Jurkat, Clone E6-1 (cell line): ENCODE measurements around the gene SRMS.

ENCODE experiments used
- DNase-seq: peaks from one replicate; pipeline ENCODE4 v3.0.0-alpha.2; 2011; ENCODE audit warnings: low read depth, low spot score
- H3K4me3 ChIP-seq: 2 replicates; pipeline ENCODE4 v1.5.1; 2011; ENCODE audit warnings: mild to moderate bottlenecking, low read length, control low read depth, moderate library complexity

Gene SRMS

GRCh38 chr20:63555661-63556381 lies 8.3 kb upstream of the SRMS start:
- DNase-seq: no peak
- H3K4me3 ChIP-seq: no peak overlapping the region

GRCh38 chr20:63554361-63555278 lies 7.1 kb upstream of the SRMS start:
- DNase-seq: no peak
- H3K4me3 ChIP-seq: no peak overlapping the region

GRCh38 chr20:63553933-63554290 lies 6.4 kb upstream of the SRMS start, which contains the start of gene FNDC11:
TSS of gene FNDC11 (plus strand) at chr20:63554159. CDS start at chr20:63555664, 1,505 bp downstream.
- no peak for DNase-seq
- H3K4me3 ChIP-seq: peak within 1 kb of the TSS; percentile 37

- DNase-seq: peak; percentile 74
- H3K4me3 ChIP-seq: peak overlapping the region; percentile 37
Measured at GRCh38 chr20:63553251-63553932, 5.8 kb upstream of the SRMS start.

GRCh38 chr20:63552481-63553249 lies 5.1 kb upstream of the SRMS start:
- H3K4me3 ChIP-seq: peak overlapping the region; percentile 37
- DNase-seq: peak; percentile 92

- DNase-seq: no peak
- no peak overlapping the region for H3K4me3 ChIP-seq
Measured at GRCh38 chr20:63551068-63551467, 3.5 kb upstream of the SRMS start.

- H3K4me3 ChIP-seq: no peak overlapping the region
- DNase-seq: no peak
Measured at GRCh38 chr20:63549679-63550282, 2.2 kb upstream of the SRMS start.

- no peak for DNase-seq
- no peak overlapping the region for H3K4me3 ChIP-seq
Measured at GRCh38 chr20:63549019-63549418, 1.5 kb upstream of the SRMS start.

GRCh38 chr20:63548542-63548941 lies 993 bp upstream of the SRMS start:
- H3K4me3 ChIP-seq: no peak overlapping the region
- DNase-seq: no peak

GRCh38 chr20:63546956-63547724 lies 409 bp downstream of the SRMS start:
- H3K4me3 ChIP-seq: no peak overlapping the region
- DNase-seq: no peak

GRCh38 chr20:63546256-63546955 lies 1.1 kb downstream of the SRMS start:
- DNase-seq: no peak
- H3K4me3 ChIP-seq: no peak overlapping the region

GRCh38 chr20:63545814-63546213 lies 1.7 kb downstream of the SRMS start:
- no peak for DNase-seq
- H3K4me3 ChIP-seq: no peak overlapping the region

GRCh38 chr20:63544958-63545516 lies 2.5 kb downstream of the SRMS start:
- DNase-seq: no peak
- H3K4me3 ChIP-seq: no peak overlapping the region

- H3K4me3 ChIP-seq: no peak overlapping the region
- DNase-seq: no peak
Measured at GRCh38 chr20:63544241-63544957, 3.1 kb downstream of the SRMS start.

GRCh38 chr20:63543733-63544132 lies 3.8 kb downstream of the SRMS start:
- no peak for DNase-seq
- no peak overlapping the region for H3K4me3 ChIP-seq

GRCh38 chr20:63543131-63543530 lies 4.4 kb downstream of the SRMS start:
- H3K4me3 ChIP-seq: no peak overlapping the region
- no peak for DNase-seq

GRCh38 chr20:63542696-63543095 lies 4.9 kb downstream of the SRMS start:
- H3K4me3 ChIP-seq: no peak overlapping the region
- no peak for DNase-seq
